Measurements from ENCODE around the gene KCNJ14. TPM values are rescaled to one million over a fixed set of nuclear protein-coding genes. Genes with fewer than 3 reads are reported as not detected.
A peak's percentile ranks its signal among the peaks of the same experiment; 100 is the strongest.

The KCNJ14 gene
- total RNA-seq, 1 donor from 2014 or later, result 1.6 TPM

- Mint-ChIP-seq H3K27me3 (ENCODE audit: unreplicated experiment) (no peaks in the 10 kb centered on the region), H3K4me1 (ENCODE audit: unreplicated experiment) (peaks cover 51% of the 10 kb centered on the region), H3K4me3 (ENCODE audit: unreplicated experiment) (peak overlapping the region; percentile 50), H3K36me3 (ENCODE audit: unreplicated experiment) (no peaks in the 10 kb centered on the region), H3K9me3 (ENCODE audit: unreplicated experiment) (no peaks in the 10 kb centered on the region), H3K27ac (ENCODE audit: unreplicated experiment) (peak overlapping the region; percentile 31)
- TF ChIP-seq CTCF (IDR thresholded peaks at IDR 0.05), result no peak
- no peak for DNase-seq (ENCODE audit: extremely low spot score, unreplicated experiment)
These were observed 35.8 kb downstream of the KCNJ14 start for GRCh38 chr19:48490981-48491792.

GRCh38 chr19:48491793-48492123 is 36.4 kb downstream of the KCNJ14 start:
- no peaks in the 10 kb centered on the region for H3K36me3 Mint-ChIP-seq (ENCODE audit: unreplicated experiment)
- no peaks in the 10 kb centered on the region for H3K9me3 Mint-ChIP-seq (ENCODE audit: unreplicated experiment)
- no peak for TF ChIP-seq CTCF (IDR thresholded peaks at IDR 0.05)
- H3K27ac Mint-ChIP-seq (ENCODE audit: unreplicated experiment), result no peak overlapping the region
- no peak overlapping the region for H3K4me3 Mint-ChIP-seq (ENCODE audit: unreplicated experiment)
- H3K4me1 Mint-ChIP-seq (ENCODE audit: unreplicated experiment), result peaks cover 48% of the 10 kb centered on the region
- DNase-seq (ENCODE audit: extremely low spot score, unreplicated experiment), result no peak
- H3K27me3 Mint-ChIP-seq (ENCODE audit: unreplicated experiment), result no peaks in the 10 kb centered on the region

GRCh38 chr19:48492925-48493717 is 37.7 kb downstream of the KCNJ14 start:
- no peaks in the 10 kb centered on the region for H3K27me3 Mint-ChIP-seq (ENCODE audit: unreplicated experiment)

GRCh38 chr19:48493718-48494401 is 38.5 kb downstream of the KCNJ14 start:
- TF ChIP-seq CTCF (IDR thresholded peaks at IDR 0.05), result no peak
- H3K27ac Mint-ChIP-seq (ENCODE audit: unreplicated experiment), result peak overlapping the region; percentile 56
- DNase-seq (ENCODE audit: extremely low spot score, unreplicated experiment), result no peak
- no peaks in the 10 kb centered on the region for H3K27me3 Mint-ChIP-seq (ENCODE audit: unreplicated experiment)
- H3K36me3 Mint-ChIP-seq (ENCODE audit: unreplicated experiment), result no peaks in the 10 kb centered on the region
- H3K9me3 Mint-ChIP-seq (ENCODE audit: unreplicated experiment), result no peaks in the 10 kb centered on the region
- peak overlapping the region; percentile 73 for H3K4me3 Mint-ChIP-seq (ENCODE audit: unreplicated experiment)
- H3K4me1 Mint-ChIP-seq (ENCODE audit: unreplicated experiment), result peaks cover 33% of the 10 kb centered on the region

More at GRCh38 chr19:48492925-48493717, 37.7 kb downstream of the KCNJ14 start:
- no peaks in the 10 kb centered on the region for H3K36me3 Mint-ChIP-seq (ENCODE audit: unreplicated experiment)
- H3K27ac Mint-ChIP-seq (ENCODE audit: unreplicated experiment), result peak overlapping the region; percentile 82
- H3K9me3 Mint-ChIP-seq (ENCODE audit: unreplicated experiment), result no peaks in the 10 kb centered on the region
- peak overlapping the region; percentile 73 for H3K4me3 Mint-ChIP-seq (ENCODE audit: unreplicated experiment)
- TF ChIP-seq CTCF (IDR thresholded peaks at IDR 0.05), result no peak
- DNase-seq (ENCODE audit: extremely low spot score, unreplicated experiment), result peak; percentile 98
- H3K4me1 Mint-ChIP-seq (ENCODE audit: unreplicated experiment), result peaks cover 39% of the 10 kb centered on the region
